GM18870 (cell line): ENCODE data around the gene HACD4.
"Not testable (repeated sequence)": the region's sequence is repeated elsewhere in the genome, so short reads cannot be mapped to it uniquely, and the experiment has no call there.

Source experiments
- ATAC-seq: cut with Tn5 transposase; IDR thresholded peaks from one replicate; pipeline ENCODE4 v1.9.1; 2021; ENCODE audit warnings: moderate library complexity; ENCODE audit not compliant: unreplicated experiment

The HACD4 gene

GRCh38 chr9:20973246-20973947, 58.0 kb downstream of the HACD4 start:
- not testable (repeated sequence) for ATAC-seq

DNA sequence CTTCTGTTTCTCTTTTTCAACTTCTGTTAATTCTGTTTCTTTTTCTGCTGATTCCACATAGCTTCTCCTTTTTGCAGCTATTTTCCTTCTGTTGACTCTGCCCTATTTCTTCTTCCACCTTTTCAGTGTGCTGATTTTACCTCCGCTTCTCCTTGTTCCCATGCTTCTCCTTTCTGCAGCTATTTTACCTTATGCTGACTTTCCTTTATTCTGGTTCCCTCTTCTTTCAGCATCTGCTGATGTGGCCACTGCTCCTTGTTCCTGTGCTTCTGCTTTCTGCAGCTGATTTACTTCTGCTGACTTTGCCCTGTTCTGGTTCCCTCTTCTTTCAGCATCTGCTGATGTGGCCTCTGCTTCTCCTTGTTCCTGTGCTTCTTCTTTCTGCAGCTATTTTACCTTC, 58.8 kb downstream of the HACD4 start:
- ATAC-seq: no peak

GRCh38 chr9:20962536-20963225, 68.8 kb downstream of the HACD4 start:
- no peak for ATAC-seq

DNA sequence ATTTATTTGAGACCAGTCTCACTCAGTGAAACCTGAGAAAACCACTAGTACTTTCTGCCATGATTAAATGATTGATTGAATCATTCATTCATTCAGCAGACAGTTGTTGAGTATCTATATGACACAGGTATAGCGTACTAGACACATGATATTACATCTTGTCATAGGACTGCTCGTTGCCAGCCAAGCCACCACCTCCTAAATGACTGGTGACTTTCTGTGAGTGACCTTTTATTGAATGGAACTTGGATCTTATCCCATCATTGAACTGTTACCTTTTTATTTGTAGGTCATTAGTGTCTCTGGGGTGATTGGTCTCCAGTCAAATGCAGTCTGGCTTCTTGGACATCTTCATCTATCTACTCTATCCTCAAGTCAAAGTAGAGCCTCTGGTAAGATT, 80.7 kb downstream of the HACD4 start:
- ATAC-seq: no peak
